Measurements from ENCODE around the gene UFSP2.

UFSP2 gene, protein sequence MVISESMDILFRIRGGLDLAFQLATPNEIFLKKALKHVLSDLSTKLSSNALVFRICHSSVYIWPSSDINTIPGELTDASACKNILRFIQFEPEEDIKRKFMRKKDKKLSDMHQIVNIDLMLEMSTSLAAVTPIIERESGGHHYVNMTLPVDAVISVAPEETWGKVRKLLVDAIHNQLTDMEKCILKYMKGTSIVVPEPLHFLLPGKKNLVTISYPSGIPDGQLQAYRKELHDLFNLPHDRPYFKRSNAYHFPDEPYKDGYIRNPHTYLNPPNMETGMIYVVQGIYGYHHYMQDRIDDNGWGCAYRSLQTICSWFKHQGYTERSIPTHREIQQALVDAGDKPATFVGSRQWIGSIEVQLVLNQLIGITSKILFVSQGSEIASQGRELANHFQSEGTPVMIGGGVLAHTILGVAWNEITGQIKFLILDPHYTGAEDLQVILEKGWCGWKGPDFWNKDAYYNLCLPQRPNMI

DNA sequence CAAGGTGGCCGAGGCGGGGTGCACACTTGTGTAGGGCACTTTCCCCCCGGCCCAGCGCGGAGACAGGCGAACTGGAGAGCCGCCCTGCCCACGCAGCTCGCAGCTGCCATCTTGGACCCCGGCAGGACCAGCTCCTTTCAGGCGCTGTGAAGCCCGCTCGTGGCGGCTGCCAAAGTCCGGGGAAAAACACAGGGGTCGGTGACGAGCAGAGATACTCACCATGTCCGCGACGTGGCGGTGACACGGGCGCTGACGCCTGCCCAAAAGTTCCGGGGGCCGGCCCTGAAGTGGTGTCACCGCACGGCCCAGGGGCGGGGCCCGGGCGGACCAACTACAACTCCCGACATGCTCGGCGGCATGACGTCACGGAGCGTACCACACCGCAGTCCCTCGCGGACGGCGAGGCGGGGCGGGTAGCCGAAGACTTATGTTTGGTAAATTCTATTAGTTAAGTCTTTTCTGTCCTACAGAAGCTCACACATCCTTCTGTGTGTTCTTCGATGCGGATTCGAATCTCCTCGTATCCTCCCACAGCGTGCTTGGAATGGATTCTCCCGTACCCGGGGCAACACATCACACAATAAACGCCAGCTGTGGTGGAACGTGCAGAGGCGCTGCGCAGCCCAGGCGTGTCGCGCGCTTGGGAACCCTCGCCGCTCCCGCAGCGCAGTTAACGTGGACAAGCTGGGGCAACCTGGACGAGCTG, at the start of gene UFSP2:
UFSP2 (minus strand) TSS at position 318 of the 706 bp plus-strand sequence; CDS start at position 222, 96 bp downstream.
- peak; percentile 84 for DNase-seq (ENCODE audit: low spot score)

DNA sequence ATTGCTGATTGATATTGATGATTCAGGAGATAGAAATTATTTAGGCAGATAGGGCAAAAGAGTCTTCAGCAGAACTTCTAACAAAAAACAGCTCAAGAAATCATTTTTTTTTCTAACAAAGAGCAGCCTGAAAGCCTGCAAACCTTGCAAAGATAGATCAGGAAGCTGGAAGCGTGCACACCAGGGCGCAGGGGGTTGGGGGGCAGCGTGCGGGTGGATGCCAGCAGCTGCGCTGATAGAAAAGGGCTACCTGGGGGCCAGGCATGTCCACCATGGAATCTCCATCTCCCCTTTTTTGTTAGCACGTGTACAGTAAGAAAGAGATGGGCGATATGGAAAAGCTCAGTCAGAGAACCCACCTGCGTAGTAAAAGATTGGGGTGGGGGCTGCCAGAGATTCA, 47.5 kb upstream of the UFSP2 start:
- DNase-seq (ENCODE audit: low spot score): no peak

DNA sequence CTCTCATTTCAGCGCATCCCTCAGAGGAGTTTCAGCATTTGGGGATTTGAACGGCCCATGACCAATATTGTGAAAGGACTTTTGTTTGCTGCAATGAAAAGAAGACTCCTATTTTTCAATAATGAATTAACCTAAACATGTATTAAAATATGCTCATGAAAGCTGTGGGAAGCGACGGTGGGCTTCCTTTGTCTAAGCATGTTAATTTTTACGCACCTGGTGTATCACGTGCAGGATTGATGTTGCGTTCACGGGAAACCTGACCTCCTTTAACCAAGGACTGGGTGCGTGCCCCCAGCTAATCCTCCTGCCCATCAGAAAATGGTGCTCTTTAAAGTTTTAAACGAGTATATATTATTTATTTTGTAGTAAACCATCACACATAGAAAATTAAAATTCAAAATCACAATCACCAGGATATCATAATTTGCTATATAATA, 46.4 kb upstream of the UFSP2 start:
- DNase-seq (ENCODE audit: low spot score): no peak

DNA sequence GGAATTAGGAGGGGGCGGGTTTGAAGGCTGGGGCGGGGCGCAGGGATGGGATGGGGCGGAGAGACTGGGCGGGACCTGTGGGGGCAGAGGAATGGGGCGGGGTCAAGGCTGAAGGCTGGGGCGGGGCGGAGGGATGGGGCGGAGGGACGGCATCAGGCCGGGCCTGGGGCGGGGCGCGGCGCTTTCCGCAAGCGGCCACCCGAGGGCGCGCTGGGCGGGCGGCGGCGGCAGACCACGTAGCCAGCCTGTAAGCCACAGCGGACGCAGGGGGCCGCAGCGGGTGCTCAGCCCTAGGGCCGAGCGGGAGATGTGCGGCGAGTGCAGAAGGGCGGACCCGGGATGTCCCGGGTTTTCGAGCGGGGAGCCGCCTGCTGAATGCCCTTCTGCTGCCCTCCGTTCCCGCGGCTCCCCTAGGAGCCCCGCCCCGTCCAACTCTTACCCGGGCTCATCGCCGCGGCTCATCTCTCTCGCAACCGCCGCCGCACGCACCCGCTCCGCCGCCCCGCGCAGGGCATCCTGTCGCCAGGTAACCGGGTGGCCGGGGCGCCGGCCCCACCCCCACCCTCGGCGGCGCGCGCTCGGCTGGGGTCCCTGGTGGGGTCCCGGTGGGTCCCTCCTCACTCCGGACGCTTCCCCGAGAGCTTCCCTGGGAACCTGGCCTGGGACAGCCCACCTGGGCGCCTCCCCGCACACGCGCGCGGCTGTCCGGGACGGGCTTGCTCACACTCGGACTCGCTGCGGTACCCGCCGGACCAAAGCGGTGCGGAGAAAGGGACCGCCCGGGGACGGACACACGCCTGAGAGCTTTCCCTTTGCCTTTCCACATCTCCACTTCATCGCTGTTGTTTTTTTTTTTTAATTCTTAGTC, 45.7 kb upstream of the UFSP2 start, which contains the start of gene CCDC110:
CCDC110 (minus strand) TSS at position 499 of the 868 bp plus-strand sequence; CDS start at position 449, 50 bp downstream.
- DNase-seq (ENCODE audit: low spot score): peak; percentile 98

DNA sequence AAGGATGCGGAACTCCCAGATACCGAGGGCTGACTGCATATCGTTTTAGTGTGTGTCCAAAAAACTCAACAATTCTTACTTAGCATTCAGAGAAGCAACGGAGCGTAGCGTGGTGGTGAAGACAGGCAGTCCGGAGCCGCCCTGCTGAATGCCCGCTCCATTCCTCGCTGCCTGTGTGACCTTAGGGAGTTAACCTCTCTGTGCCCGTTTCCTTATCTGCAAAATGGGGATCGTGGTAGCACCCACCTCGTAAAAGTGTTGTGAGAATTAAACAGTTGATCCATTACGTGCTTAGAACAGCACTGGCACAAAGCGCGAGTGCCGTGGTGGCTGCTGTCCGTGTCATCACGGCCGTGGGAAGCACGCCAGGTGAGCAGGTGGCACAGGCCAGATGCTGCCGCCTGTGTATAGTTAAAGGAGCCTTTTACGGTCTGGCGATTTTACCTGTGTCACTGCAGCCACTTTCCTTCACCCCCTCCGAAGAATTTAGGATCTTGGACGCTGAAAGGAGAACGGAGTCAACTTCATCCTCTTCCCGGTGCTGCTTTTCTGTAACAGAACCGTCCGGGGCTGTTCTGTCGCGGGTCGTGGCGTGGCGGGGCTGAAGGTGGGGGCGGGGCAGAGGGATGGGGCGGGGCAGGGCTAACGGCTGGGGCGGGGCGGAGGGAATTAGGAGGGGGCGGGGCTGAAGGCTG, 44.9 kb upstream of the UFSP2 start:
- peak; percentile 47 for DNase-seq (ENCODE audit: low spot score)

DNA sequence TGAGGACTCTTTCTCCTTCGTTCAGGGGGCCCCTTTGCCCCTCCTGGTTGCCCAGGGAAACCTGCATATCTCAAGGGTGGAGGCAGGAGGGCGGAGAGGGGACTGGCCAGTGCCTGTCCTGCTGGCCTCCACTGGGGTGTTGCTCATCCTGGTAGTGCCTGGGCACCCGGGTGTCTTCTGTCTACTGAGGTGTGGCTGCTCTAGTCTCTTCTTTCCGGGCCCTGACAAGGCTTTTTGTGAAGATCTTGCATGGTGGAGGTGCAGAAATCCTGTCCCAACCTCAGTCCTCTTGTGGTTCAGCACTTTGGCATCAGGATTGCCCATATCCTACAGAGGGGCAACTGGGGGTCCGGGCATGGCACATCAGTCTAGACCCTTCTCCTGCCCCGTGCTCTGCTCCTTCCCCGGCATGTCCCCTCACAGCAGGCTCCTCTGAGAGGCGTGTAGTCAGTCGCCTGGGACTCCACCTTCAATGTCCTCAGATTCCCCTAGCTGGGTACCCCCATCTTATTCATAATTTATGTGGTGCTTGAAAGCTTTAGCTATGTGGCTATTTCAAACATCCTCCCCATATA, 43.9 kb upstream of the UFSP2 start:
- no peak for DNase-seq (ENCODE audit: low spot score)

DNA sequence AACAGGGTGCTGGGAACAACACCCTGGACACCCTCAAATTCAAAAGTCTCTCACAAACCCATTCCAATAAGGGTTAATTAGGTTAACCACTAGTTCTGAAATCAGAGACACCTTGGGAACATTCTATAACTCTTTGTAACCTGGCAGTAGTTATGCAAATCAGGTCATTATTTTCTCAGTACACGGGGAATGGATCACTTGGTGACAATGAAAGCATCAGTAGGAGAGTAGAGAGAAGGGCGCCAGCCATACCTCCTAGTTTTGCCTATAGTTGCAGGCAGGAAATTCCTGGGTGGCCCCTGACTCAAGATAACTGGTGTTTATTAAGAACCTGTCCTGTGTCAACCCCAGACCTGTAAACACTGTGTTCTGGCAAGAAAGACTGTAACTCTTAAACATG, 43.2 kb upstream of the UFSP2 start:
- no peak for DNase-seq (ENCODE audit: low spot score)

DNA sequence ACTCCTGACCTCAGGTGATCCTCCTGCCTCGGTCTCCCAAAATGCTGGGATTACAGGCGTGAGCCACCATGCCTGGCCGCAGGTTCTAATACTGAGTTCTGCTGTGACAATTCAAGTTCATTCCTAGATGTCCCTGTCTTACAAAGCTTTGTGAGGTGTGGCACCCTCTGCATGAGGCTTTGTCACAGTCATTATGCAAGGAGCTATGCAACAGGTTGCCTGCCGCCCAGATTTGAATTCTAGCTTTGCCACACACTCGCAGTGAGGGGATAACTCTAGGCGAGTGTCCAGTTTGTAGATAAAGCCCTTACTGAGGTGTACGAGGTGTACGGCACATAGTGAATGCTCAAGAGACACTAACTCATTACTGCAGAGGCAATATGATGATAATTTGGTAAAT, 42.2 kb upstream of the UFSP2 start:
- DNase-seq (ENCODE audit: low spot score): no peak

DNA sequence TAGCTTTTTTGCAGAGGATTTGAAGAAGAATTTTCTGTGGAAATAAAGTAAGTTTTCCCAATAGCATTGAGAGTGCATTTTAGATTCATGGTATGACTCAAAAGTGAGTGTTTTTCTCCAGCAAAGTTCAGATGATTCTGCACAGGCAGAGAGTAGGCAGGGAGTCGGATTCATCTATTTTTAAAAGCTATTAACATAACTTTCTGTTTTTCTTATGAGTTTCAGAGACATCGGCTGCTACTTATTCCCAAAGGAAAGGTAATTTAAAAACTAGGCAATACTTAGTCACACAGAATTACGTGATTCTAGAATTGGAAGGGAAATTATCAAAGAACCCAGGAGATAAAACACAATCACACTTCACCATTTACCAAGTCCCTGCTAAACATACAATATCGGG, 41.3 kb upstream of the UFSP2 start:
- DNase-seq (ENCODE audit: low spot score): peak; percentile 63

DNA sequence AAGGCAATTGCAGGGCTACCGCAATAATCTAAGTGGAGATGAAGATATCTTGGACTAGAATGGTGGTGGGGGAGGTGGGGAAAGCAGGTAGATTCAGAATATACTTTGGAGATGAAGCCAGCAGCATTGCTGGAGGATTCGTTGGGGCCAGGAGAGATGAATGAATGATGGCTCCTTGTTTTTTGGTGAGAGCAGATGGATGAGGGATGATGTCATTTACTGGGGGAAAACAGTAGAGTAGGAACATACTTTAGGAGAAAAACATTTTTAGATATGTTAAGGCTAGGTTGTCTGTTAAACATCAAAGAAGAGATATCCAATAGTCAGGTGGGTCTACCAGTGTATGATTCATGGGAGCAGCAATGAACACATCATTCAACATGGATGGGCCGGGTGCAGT, 39.9 kb upstream of the UFSP2 start:
- DNase-seq (ENCODE audit: low spot score): no peak

DNA sequence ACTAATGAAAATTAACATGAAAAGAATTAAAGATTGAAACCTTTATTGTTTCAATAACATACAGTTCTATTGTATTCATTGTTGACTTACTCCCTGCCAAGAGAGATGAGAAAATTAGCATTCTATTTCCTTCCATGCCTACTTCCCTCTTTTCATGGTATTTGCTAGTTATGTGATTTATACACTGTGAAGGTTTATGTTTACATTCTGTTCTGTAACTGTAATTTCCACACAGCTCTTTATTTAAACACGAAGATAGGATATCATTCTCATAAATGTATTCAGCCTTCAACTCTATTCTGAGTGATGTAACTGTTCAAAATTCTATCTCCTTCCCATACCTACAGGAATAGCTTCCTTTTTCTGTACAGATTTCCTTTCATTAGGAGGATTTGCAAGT, 39.1 kb upstream of the UFSP2 start:
- DNase-seq (ENCODE audit: low spot score): no peak

DNA sequence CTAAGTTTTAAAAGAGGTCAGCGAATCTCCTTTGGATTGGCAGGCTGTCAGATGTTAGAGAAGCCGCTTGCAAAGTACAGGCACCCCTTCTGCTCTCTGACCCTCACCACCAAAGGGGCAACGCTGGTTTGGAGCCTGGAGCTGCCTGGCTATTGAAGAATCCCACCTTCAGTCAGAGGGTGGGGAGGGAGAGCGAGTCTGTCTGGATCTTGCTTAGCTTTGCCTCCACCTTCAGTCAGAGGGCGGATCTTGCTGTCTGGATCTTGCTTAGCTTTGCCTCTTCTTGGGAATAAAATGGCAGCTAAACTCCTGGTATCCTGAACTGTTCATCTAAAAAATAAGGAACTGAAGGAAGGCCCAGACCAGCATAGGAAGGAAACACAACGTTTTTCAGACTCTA, 38.4 kb upstream of the UFSP2 start:
- DNase-seq (ENCODE audit: low spot score): no peak

DNA sequence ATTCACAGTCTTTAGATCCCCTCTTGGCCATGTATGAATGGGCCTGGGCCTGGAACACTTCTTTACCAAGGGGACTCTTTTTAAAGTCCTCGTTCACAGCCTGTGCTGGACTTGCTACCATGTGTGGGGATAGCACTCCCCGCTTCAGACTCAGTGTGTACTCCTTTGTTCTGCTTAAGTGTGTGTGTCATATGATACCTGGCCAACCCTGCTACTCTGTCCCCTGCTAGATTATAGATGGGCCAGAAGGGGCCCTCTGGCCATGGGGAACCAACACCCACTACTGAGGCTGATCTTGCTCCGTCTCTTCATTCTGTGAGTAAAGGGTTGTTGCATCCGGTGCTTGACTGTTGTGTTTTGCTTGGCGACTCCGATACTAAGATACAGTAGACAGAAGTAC, 37.8 kb upstream of the UFSP2 start:
- DNase-seq (ENCODE audit: low spot score): no peak

DNA sequence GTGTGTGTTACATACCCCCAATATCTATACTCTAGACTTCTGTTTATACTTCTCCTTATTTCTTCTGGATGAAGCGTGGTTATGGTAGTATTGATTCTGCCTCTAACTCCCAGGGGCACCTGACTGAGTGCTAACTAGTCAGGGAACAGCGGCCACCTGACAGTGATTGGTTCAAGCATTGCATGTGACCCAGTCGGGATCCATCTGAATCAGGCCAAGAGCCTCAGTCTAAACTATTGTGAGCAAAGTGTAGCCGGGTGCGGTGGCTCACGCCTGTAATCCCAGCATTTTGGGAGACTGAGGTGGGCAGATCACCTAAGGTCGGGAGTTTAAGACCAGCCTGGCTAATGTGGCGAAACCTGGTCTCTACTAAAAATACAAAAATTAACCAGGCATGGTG, 35.8 kb upstream of the UFSP2 start:
- DNase-seq (ENCODE audit: low spot score): no peak

DNA sequence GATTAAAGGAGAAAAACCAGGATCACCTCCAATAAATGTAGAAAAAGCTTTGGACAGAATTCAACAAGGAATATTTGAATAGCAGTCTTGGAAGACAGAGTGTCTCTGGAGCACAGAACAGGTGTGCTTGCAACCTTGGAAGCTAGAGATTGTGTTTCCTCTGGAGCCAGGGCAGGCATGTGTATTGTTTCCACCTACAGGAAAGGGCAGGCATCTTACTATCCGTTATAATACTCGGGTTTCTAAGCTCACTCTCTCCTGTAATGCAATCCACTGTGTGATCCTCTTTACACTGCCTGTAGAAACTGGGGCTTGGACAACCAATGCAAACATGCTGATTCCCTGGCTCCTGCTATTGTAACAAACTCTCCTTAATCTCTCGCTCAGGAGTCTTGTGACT, 31.4 kb upstream of the UFSP2 start:
- DNase-seq (ENCODE audit: low spot score): no peak

DNA sequence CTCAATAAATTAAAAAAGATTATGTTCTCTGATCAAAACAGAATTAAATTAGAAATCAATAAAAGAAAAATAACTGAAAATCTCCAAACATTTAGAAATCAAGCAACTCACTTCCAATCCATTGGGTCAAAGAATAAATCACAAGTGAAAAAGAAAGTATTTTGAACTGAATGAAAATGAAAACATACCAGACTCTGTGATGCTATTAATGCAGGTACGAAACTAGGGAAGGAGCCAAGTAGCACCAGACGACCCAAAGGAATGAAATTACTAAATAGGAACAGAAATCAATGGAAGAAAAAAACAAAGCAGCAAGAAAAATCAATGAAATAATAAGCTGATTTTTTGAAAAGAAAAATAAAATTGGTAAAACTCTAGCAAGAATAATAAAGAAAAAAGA, 30.4 kb upstream of the UFSP2 start:
- no peak for DNase-seq (ENCODE audit: low spot score)

DNA sequence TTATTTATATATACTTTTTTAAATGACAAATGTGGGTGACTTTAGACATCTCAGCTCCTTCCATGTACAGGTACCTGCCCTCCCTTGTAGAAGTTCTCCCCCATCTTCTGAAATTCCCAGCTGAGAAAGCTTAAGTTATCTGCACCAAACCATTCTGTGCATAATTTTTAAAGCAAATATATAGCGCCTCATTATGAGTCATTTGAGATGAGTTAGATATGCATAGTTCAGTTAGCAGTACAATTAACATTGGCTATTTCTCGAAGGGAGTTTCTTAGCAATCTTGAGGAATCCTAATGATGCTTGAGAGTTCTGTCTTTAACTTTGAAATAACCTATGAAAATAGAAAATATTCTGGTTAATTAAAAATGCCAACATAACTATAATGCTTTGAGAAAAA, 19.4 kb upstream of the UFSP2 start:
- DNase-seq (ENCODE audit: low spot score): no peak

DNA sequence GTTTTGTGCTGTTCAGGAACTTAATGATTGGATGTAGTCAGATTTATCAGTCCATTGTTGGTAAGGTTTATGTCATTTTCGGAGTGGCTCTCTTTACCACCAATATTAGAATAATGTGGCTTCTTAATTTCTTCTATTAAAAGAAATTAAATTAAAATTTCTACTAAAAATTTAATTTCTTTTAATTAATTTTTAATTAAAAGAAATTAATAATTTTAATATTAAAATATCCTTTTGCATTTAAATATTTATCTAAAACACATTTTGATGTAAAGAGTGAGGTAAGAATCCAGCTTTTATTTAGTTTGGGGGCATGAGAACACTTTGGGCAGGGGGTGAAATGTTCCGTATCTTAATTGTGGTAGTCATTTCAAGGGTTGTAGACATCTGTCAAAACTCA, 15.7 kb upstream of the UFSP2 start:
- no peak for DNase-seq (ENCODE audit: low spot score)

DNA sequence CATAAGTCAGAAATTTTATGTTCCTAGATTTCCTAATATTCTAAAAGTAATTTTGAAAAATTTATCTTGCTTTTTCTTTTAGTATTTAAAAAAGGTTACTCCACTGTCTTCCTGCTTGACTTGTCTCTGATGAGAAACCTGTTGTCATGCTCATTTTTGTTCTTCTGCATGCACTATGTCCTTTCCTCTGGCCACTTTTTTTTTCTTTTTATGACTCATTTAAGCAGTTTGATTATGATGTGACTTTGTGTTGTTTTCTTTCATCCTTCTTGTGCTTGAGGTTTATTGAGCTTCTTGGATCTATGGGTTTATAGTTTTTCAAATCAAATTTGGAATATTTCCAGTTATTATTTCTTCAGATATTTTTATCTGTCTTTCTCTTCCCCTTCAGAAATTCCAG, 12.0 kb upstream of the UFSP2 start:
- DNase-seq (ENCODE audit: low spot score): no peak

DNA sequence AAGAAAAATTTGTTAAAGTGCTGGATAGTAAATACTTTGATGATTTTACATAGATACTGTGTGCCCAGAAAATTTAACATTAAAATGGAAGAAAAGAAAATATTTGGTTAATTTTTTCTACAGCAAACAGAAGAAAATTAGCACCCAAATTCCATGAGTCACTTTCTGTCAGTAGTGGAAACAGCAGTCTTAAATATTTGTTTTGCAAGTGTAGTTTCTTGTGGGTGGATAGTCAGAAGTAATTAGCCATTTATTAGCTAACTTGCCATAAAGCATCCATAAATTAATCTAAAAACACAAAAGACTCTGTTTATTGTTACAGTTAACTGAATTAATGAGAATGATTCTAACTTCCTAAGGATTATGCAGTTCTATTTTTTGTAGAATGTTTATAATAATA, 9.7 kb upstream of the UFSP2 start:
- DNase-seq (ENCODE audit: low spot score): no peak

DNA sequence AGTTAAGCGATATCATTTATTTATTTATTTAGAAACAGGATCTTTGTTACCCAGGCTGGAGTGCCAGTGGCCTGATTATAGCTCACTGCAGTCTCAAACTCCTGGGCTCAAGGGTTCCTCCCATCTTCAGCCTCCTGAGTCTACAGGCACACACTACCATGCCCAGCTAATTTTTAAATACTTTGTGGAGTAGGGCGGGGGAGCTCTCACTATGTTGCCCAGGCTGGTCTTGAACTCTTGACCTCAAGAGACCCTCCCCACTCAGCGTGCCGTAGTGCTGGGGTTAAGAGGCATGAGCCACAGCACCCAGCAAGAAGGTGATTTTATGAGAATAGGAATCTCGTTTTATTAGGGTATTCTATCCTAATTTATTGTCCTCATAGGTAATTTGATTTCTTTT, 3.9 kb upstream of the UFSP2 start:
- no peak for DNase-seq (ENCODE audit: low spot score)
